OCI-M1 (cell line): ENCODE data around the gene LRP5.
A peak's percentile ranks its signal among the peaks of the same experiment; 100 is the strongest.
"Not testable (repeated sequence)": the region's sequence is repeated elsewhere in the genome, so short reads cannot be mapped to it uniquely, and the experiment has no call there.

Experiments used
- DNase-seq: peaks from one replicate; lab custom pipeline; 2025; lab: John Stamatoyannopoulos, UW

The LRP5 gene

DNA sequence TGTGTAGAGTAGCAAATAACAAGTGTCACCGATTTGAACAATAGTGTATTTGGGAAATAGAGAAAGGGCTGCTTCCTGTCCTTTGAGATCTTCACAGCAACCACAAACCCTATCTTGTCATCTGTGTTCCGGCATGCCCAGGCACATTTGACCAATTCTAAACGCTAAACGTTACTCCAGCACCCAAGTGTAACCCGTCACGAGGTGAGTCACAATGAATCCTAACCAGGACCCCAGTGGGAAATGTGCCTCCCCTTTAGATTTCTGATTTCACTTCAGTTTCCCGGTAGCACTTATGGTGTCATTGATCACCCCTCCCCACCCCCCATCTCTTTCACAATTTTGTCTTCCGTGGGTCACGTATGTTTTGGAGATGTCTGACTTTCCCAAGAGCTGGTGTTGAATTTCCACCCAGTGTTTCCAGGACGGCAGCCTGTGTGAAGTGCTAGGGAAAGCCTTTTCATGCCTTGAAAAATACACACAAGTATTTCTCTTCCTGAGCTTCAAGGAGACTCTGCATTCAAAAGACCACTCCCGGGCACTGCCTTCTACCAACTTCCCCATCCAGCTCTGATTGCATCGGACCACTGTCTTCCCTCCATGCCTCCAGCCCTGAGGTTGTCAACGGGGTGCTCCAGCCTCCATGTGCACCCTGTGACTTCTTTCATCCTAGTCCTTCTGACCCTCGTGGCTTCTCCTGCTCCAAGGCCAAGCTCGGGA is 30.1 kb upstream of the LRP5 start:
- DNase-seq: peak; percentile 96

DNA sequence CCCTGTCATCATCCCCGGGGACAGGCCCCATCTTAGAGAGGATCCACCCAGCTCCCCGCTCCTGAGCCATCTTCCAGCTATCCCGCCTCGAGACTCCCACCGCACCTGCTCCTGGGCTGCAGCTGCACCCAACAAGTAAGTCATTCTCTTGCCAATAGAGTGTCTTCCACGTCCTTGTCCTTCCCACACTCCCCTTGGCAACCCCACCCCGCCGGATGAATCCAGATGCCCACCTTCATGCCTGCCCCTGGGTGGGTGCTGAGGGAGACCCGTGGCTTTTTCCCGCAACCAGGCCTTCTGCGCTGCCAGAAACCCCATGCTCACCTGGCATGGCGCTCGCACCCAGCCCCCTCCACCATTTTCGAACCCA is 29.5 kb upstream of the LRP5 start:
- no peak for DNase-seq

DNA sequence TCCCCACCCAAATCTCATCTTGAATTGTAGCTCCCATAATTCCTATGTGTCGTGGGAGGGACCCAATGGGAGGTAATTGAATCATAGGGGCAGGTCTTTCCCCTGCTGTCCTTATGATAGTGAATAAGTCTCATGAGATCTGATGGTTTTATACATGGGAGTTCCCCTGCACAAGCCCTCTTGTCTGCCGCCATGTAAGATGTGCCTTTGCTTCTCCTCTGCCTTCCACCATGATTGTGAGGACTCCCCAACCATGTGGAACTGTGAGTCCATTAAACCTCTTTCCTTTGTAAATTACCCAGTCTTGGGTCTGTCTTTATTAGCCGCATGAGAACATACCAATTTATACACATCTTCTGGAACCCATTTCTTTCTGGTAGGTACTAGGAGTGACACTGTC is 27.8 kb upstream of the LRP5 start:
- DNase-seq: not testable (repeated sequence)

DNA sequence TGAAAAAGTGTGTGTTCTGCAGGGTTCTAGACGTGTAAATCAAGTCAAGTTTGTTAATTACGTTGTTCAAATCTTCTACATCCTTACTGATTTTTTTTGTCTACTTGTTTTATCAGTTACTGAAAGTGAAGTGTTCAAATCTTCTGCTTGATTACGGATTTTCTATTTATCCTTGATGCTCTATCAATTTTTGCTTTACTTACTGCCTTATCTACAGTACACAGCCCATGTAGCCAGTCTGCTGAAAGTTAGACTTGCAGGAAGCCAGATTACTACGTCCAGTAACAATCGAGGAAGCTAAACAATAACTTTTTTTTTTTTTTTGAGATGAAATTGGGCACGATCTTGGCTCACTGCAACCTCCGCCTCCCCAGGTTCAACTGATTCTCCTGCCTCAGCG is 25.0 kb upstream of the LRP5 start:
- DNase-seq: peak; percentile 78

DNA sequence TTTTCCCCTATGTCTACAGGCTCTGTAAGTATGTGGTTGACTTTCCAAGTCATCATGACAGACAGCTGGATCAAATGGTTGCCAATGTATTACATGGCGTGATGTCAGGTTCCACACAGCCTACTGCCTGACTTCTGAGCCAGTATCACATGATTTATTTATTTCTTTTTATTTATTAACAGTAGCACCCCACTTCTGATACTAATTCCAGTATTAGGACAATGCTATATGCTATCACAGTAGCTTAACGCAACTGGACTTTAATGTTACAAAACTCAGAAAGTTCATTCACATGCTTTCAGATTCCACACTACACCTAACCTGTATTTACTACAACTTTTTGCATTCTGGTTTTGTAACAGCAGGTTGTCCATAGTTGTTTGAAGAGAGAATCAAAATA is 22.9 kb upstream of the LRP5 start:
- no peak for DNase-seq

DNA sequence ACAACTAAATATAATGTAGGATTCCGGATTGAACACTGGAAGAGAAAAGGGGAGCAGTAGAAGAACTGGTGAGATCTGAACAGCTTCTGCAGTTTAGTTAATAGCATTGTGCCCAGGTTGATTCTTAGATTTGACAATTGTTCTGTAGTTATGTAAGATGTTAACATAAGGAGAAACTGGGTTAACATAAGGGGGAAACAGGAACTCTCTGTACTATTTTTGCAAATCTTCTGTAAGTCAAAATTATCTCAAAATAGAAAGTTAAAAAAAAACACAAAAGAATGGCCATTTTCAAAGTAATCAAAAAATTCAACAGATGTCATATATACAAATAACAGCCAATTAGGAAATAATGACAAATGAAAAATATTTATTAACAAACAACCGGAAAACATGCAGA is 18.7 kb upstream of the LRP5 start:
- DNase-seq: no peak

DNA sequence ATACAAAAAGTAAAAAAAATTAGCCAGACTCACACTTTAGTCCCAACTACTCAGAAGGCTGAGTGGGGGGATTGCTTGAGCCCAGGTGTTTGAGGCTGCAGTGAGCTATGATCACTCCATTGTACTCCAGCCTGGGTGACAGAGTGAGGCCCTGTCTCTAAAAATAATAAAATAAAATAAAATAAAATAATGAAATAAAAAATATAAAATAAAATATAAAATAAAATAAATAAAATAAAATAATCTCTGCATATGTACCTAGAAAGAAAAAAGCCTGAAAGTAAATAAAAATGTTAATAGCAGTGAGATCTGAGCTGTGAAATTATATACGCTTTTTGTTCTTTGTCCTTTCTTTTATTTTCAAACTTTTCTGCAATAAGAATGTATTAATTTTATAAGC is 17.1 kb upstream of the LRP5 start:
- no peak for DNase-seq

DNA sequence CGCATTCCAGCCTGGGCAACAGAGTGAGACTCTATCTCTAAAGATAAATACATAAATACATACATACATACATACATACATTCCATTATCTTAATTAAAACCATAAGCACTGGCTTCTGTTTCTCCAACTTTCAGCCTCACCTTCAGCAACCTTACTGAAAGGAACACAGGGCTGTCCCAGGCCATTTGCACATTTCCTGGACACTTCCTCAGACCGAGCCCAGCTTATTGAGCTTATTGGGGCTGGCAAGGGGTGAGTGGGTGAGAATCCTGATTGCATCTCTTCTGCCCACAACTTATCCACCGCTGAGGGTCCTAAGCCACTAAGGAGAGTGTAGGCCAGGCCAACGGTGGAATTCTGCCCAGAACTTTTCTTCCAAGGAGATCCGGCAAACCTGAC is 16.5 kb upstream of the LRP5 start:
- no peak for DNase-seq

DNA sequence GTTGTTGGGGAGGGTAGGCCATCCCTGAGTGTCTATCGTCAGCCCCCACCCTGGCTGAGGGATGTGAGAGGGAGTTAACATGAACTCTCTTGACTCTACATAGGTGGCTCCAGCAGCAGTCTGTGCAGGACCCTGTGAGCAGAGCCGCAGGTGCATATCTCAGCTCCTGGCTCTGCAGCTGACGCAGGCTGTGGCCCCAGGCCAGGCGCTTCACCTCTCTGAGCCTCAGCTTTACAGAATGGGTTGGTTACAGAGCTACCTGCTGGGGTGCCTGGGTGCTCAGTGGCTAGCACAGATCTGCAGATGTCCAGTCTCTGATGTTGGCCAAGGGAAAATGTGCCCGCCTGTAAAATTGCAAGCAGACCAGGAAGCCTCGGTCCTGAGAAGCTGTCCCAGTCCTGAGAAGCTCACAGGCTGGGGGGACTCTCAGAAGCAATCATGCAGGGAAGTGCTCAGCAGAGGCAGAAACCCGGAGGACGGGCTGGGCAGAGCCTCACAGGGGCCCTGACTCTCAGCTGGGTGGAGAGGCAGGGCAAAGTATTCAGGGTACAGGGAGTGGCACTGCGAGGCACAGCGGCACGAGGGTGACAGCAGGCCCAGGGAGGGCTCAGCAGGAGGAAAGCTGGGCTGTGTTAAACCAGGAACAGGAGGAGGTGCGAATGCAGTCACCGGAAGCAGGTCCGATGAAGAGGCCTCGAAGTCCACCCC is 15.9 kb upstream of the LRP5 start:
- no peak for DNase-seq

DNA sequence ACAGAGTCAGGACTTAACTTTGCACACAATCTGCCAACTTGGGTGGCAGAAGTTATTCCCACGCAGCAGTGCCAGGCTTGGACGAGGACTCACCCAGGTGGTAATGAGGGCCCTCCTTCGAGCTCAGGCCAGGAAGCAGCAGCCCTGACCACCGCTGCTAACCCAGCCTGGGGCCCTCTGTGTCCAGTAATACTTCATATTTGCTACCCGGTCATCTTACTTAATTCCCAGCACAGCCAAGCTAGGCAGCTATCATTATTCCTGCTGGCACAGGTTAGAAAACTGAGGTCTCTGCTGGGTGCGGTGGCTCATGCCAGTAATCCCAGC is 15.4 kb upstream of the LRP5 start:
- no peak for DNase-seq

DNA sequence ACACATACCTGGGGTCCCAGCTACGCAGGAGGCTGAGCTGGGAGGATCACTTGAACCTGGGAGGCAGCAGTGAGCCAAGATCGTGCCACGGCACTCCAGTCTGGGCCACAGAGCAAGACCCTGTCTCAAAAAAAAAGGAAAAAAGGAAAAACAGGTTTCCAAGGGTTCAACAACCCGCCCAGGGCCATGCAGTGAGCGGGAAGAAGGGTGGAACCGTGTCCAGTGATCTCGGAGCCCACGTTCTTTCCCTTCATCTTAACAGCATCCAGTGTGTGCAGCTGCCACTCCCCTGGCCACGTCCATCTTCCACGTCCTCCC is 14.9 kb upstream of the LRP5 start:
- DNase-seq: no peak

DNA sequence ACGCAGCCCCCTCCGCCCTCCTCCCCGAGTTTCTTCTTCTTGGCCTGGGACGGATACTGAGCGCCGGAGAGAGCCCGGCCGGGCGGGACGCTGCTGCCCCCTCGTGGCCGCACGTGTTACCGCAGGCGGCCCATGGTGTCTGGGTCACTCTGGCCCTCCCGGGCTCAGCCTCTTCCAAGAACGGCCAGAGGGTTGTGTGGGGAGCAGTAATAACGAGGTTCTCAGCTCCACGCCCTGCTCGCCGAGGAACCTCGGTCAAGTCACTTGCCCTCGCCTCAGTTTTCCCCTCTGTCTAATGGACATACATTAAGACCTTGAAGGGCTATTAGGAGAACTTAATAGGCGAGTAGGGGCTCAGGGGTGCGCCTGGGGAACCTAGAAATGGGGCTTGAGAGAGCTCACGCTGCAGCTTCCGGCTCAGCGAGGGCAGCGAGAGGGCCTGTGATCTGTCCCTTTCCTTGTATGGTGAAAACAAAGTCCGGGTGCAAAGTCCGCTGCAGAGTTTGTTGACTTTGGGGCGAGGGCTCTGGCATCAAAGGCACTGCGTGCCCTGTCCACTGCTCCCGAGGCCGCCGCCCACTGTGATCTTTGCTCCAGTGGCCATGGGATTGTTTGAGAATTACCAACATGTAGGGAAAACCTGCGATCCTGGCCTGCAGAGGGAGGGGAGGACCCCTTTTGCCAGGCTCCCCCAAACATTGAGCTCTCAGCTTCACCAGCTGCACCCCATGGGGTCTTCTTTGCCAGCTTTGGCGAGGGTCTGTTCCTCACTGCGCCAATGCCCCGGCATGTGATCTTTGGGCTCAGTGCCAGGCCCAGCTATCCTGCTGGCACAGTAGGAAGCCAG is 14.4 kb upstream of the LRP5 start:
- DNase-seq: peak; percentile 98

DNA sequence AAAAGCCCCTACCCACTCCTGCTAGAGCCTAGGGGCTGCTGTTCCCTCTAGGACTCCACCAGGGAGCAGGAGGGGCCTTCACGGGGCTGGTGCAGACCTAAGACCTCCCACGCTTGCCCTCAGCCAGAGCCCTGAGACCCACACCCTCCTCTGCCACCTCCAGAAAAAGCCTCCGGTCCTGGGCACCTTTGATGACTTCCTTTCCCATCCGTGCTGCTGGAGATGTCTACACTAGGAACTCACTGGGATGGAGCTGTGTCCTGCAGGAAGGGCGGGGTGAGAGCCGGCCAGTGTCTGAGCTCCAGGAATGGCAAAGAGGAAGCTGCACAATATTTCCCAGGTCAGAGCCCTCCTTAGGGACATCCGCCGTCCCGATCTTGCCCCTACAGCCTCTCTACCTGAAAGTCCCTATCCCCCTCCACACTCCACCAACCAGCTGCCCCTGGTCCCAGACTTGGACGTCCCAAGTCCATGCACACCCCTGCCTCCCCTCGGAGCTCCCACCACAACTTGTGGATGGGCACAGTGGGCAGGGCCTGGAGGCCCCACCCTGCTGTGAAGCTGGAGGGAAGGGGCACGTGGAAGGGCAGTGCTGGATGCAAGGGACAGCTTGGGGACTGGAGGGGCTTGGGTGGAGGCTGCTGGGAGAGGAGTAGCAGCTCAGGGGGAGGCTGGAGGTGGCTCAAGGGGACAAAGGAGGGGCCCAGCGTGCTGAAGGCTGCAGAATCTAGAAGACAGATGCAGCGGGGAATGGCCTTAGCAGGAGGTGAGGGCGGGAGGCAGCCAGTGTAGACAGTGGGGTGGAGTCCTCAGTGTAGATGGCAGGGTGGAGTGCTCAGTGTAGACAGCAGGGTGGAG is 13.5 kb upstream of the LRP5 start:
- no peak for DNase-seq

DNA sequence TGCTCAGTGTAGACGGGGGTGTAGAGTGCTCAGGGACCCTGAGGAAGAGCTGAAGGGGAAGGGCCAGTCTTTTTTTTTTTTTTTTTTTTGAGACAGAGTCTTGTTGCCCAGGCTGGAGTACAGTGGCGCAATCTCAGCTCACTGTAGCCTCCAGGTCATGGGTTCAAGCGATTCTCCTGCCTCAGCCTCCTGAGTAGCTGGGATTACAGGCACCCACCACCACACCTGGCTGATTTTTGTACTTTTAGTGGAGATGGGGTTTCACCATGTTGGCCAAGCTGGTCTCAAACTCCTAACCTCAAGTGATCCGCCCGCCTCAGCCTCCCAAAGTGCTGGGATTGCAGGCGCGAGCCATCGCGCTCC is 12.9 kb upstream of the LRP5 start:
- DNase-seq: not testable (repeated sequence)

DNA sequence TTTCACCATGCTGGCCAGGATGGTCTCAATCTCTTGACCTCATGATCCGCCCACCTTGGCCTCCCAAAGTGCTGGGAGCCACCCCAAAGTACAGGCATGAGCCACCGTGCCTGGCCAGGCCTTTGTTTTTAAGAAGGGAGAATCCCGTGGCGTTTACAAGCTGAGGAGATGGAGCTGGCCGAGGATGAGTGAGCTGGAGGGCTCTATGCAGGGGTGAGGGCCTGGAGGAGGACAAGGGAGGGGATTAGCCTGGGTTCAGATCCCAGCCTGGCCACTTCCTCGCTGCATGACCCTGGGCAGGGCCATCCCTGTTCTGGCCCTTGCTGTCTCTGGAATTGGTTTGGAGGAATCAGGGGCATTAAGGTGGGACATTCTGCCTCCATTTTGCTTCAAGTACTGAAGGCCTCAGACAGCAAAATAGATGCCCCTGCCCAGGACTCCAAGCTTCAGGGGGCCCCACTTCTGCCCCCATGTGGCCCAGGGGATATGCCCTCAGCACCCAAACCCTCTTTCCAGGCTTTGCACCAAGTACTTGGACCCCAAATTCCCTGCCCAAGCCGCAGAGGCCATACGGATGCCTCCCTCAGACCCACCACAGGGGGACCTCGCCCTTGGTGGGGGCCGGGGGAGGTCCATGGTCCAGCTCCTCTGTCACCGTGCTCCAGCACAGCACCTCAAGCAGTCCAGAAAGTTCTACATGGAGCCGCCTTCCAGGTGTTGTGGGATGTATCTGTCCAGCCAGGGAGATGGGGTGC is 12.1 kb upstream of the LRP5 start:
- no peak for DNase-seq

DNA sequence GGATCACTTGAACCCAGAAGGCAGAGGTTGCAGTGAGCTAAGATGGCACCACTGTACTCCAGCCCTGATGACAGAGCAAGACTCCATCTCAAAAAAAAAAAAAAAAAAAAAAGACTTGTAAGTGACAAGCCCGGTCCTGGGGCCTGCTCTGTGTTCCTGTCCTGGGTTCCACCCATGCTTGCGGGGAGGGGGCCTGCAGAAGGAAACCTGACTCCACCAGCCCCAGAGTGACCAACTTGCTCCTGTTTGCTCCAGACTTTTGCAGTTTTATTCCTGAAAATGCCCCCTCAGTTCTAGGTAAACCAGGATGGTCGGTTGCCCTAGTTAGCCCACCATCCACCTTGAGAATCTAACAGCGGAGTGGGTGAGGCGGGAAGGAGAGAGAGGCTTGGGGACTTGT is 10.1 kb upstream of the LRP5 start:
- DNase-seq: no peak

DNA sequence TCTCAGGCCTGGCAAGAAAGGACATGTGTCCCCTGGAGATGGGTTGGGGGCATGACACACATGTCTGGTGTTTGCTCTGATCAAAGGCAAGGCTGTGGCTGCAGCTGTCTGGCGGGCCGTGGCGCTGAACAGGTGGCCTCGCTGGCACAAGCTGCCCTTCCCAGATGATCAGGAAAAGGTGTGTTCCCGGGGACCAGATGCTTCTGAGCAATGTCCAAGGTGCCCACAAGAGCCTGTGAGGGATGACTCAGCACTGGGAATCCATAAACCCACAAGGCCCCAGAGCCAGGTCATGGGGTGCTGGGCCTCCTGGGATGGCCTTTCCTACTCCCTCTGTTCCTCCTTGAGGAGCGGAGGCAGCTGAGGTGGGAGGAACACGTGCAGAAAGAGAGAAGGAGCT is 9.7 kb upstream of the LRP5 start:
- DNase-seq: no peak

DNA sequence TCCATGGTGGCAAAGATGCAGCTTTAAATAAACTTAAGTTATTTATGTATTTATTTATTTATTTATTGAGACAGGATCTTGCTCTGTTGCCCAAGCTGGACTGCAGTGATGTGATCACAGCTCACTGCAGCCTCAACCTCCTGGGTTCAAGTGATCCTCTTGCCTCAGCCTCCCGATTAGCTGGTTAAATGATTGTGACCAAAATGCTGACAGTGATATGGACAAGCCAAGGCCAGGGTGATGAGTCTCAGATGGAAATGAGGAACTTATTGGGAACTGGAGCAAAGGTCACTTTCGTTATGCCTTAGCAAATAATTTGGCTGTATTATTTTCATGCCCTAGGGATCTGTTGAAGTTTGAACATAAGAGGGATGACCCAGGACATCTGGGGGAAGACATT is 9.3 kb upstream of the LRP5 start:
- DNase-seq: peak; percentile 82

DNA sequence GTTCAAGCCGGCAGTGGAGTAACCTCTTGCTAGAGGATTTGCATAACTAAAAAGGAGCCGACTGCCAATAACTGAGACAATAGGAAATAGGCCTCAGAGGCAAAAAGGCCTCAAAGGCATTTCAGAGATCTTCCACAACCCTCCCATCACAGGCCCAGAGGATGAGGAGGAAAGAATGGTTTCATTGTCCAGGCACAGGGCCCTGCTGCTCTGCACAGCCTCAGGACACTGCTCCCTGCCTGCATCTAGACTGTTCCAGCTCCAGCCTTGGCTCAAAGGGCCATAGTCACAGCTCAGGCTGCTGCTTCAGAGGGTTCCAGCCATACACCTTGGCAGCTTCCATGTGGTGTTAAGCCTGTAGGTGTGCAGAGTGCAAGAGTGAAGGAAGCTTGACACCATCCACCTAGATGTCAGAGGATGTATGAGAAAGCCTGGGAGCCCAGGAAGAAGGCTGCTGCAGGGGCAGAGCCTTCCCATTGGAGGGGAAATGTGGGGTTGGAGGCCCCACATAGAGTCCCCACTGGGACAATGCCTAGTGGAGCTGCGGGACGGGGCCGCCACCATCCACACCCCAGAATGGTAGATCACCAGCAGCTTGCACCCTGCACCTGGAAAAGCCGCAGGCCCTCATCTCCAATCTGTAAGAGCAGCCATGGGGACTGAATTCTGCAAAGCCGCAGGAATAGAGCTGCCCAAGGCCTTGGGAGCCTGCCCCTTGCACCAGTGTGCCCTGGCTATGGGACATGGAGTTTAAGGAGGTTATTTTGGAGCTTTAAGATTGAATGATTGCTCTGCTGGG is 8.2 kb upstream of the LRP5 start:
- DNase-seq: no peak

DNA sequence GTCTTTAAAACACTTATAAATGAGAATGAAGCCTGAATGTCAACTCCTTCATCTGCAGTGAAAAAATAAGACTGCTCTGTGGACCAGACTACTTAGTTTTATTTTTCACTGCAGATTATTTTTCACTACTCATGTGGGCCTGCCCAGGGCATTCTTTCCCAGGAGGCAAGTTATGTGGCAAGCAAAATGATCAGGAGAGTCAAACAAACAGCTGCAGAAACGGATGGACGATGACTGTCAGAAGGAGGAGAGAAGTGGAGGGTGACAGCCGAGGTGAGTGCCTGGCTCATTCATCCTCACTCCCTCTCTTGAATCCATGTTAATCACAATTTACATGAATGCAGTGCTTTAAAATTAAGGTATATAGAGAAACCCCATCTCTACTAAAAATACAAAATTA is 5.8 kb upstream of the LRP5 start:
- no peak for DNase-seq

DNA sequence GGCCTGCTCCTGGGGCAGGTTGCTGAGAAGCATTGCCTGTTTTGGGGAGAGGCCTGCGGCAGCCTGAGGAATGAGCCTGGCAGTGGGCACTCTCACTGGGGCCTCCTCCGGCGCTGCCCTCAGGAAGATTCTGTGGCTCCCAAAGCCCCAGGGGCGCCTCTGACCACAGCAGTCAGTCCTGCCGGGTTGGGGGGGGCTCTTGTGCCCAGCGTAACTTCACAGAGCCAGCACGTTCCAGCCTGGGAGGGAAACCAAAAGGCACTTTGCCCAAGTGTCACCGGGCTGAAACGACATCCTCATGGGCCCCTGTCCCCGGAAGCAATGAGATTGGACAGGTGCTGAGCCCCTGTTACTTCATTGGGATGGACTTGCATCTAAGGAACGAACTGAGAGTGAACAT is 4.3 kb upstream of the LRP5 start:
- DNase-seq: no peak
